GM23248 (cell line): ENCODE measurements around the gene MRNIP.

Experiments used
- EZH2 ChIP-seq: fragments of 200-600 bp; sonication (generic); IDR thresholded peaks from 2 replicates; pipeline ENCODE4 v1.6.1; 2018; ENCODE audit warnings: antibody characterized with exemption, mild to moderate bottlenecking; ENCODE audit not compliant: insufficient read depth, poor library complexity, severe bottlenecking
- EZH2phosphoT487 ChIP-seq: fragments of 200-600 bp; sonication (generic); IDR thresholded peaks from 2 replicates; pipeline ENCODE4 v1.6.1; 2018; ENCODE audit warnings: antibody characterized with exemption, moderate library complexity, mild to moderate bottlenecking, low read depth; ENCODE audit not compliant: insufficient read depth

GRCh38 chr5:179852993-179853547 lies 5.5 kb downstream of the MRNIP start:
- TF ChIP-seq EZH2: no peak
- TF ChIP-seq EZH2phosphoT487: no peak
